OCI-LY3 (cell line): ENCODE results near the gene KRTAP10-4.

Experiments used
- CTCF ChIP-seq: fragments of 200-600, 300-600 bp; sonication (generic); IDR thresholded peaks from 2 replicates; pipeline ENCODE4 v1.5.1; 2014; ENCODE audit warnings: antibody characterized with exemption, low read length, low read depth
- EZH2phosphoT487 ChIP-seq: fragments of 200-600 bp; shearing (Covaris generic); IDR thresholded peaks from 2 replicates; pipeline ENCODE4 v1.6.1; 2018; ENCODE audit warnings: antibody characterized with exemption, mixed run types, low read depth

- TF ChIP-seq CTCF (no peak), EZH2phosphoT487 (no peak)
These were observed 22.0 kb downstream of the KRTAP10-4 start for GRCh38 chr21:44595524-44595923.
